GM18505 (cell line): ENCODE data around the gene GALNT10.
"Not testable (repeated sequence)": the region's sequence is repeated elsewhere in the genome, so short reads cannot be mapped to it uniquely, and the experiment has no call there.

Experiments used
- ATAC-seq: cut with Tn5 transposase; IDR thresholded peaks from one replicate; pipeline ENCODE4 v1.9.1; 2021; ENCODE audit not compliant: unreplicated experiment
- POLR2A ChIP-seq: IDR thresholded peaks from 4 replicates; pipeline ENCODE4 v1.6.1; 2011; ENCODE audit warnings: borderline replicate concordance; ENCODE audit not compliant: insufficient read depth, insufficient read length; ENCODE audit errors: extremely low read depth

Gene GALNT10

GRCh38 chr5:154358516-154359220, 168.1 kb downstream of the GALNT10 start:
- no peak for ATAC-seq
- no peak for TF ChIP-seq POLR2A

- no peak for TF ChIP-seq POLR2A
- no peak for ATAC-seq
Measured at GRCh38 chr5:154359221-154359573, 168.7 kb downstream of the GALNT10 start.

- not testable (repeated sequence) for ATAC-seq
Measured at GRCh38 chr5:154360241-154360640, 169.7 kb downstream of the GALNT10 start.

- no peak for ATAC-seq
- TF ChIP-seq POLR2A = no peak
Measured at GRCh38 chr5:154363411-154363810, 172.9 kb downstream of the GALNT10 start.

- ATAC-seq = no peak
- no peak for TF ChIP-seq POLR2A
Measured at GRCh38 chr5:154364771-154365170, 174.2 kb downstream of the GALNT10 start.

- TF ChIP-seq POLR2A = no peak
- ATAC-seq = no peak
Measured at GRCh38 chr5:154365823-154366222, 175.3 kb downstream of the GALNT10 start.

- no peak for TF ChIP-seq POLR2A
- no peak for ATAC-seq
Measured at GRCh38 chr5:154366353-154366752, 175.8 kb downstream of the GALNT10 start.

- no peak for TF ChIP-seq POLR2A
- peak; percentile 53 for ATAC-seq
Measured at GRCh38 chr5:154367101-154367500, 176.6 kb downstream of the GALNT10 start.

GRCh38 chr5:154368041-154368800, 177.7 kb downstream of the GALNT10 start:
- no peak for TF ChIP-seq POLR2A

GRCh38 chr5:154369682-154370081, 179.1 kb downstream of the GALNT10 start:
- no peak for ATAC-seq
- no peak for TF ChIP-seq POLR2A

More at GRCh38 chr5:154368041-154368800, 177.7 kb downstream of the GALNT10 start:
- no peak for ATAC-seq

- ATAC-seq = no peak
- TF ChIP-seq POLR2A = no peak
Measured at GRCh38 chr5:154370119-154370518, 179.6 kb downstream of the GALNT10 start.

GRCh38 chr5:154370813-154371212, 180.3 kb downstream of the GALNT10 start:
- no peak for ATAC-seq
- no peak for TF ChIP-seq POLR2A

GRCh38 chr5:154371687-154372086, 181.2 kb downstream of the GALNT10 start:
- no peak for ATAC-seq
- TF ChIP-seq POLR2A = no peak

- ATAC-seq = no peak
- no peak for TF ChIP-seq POLR2A
Measured at GRCh38 chr5:154372661-154373060, 182.1 kb downstream of the GALNT10 start.

- TF ChIP-seq POLR2A = no peak
- ATAC-seq = no peak
Measured at GRCh38 chr5:154373326-154373725, 182.8 kb downstream of the GALNT10 start.

GRCh38 chr5:154373729-154374179, 183.2 kb downstream of the GALNT10 start:
- no peak for ATAC-seq
- TF ChIP-seq POLR2A = no peak
